HG02610 (cell line): ENCODE measurements around the gene TKTL1.

Source experiments
- ATAC-seq: cut with Tn5 transposase; IDR thresholded peaks from one replicate; pipeline ENCODE4 v1.9.1; 2021; ENCODE audit warnings: mild to moderate bottlenecking, moderate library complexity; ENCODE audit not compliant: unreplicated experiment

Gene TKTL1

GRCh38 chrX:154358829-154359228, 63.2 kb downstream of the TKTL1 start:
- ATAC-seq: no peak

- no peak for ATAC-seq
Measured at GRCh38 chrX:154359362-154360154, 64.0 kb downstream of the TKTL1 start.

DNA sequence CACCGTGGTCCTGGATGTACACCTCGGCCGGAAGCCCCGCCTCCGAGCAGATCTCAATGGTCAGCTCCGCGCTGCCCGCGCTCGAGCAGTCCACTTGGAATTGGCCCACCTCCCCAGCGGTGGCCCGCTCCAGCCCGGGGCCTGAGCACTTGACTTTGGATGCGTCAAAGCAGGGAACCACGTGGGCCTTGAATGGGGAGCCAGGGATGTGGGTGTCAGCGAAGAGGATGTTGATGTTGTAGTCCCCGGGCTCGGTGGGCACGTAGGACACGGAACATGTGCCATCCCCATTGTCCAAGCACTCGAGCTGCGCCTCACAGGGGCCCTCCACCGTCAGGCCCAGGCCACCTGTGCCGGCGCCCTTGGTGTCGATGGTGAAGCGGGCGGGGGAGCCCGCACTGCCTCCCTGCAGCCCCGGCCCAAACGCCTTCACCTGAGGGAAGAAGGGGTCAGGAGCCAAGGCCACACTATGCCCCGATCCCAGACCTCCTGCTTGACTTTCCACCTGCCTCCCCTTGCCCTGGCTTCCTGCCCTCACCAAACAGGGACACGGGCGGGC, 64.6 kb downstream of the TKTL1 start:
- no peak for ATAC-seq

- ATAC-seq: no peak
Measured at GRCh38 chrX:154362085-154362742, 66.6 kb downstream of the TKTL1 start.

DNA sequence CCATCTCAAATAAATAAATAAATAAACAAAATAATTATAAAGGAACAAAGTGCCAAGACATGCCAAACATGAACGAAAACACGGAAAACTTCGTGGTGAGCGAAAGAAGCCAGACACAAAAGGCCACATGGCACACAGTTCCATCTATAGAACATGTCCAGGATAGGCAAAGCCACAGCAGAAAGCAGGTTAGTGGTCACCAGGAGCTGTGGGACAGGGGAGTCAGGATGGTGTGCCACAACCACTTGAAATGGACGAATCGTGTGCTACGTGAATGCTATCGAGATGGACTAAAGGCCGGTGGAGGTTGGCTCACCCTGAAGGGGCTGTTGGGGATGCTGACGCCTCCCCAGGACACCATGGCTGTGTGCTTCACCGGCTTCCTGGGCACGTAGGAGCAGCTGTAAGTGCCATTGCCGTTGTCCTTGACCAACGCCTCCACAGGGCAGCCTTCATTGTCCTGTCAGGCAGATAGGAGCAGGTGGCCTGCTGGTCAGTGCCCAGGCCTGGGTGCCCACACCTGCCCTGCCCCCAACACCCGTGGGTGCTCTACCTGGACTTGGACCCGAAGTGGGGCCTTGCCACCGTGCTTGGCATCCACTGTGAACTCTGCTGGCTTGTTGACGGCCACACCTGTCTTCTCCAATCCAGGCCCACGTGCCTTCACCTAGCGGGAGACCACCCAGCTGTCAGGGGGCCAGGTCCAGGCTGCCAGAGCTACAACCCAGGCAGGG, 68.3 kb downstream of the TKTL1 start:
- ATAC-seq: no peak

- no peak for ATAC-seq
Measured at GRCh38 chrX:154365052-154365600, 69.5 kb downstream of the TKTL1 start.

GRCh38 chrX:154365997-154366665, 70.5 kb downstream of the TKTL1 start:
- no peak for ATAC-seq

DNA sequence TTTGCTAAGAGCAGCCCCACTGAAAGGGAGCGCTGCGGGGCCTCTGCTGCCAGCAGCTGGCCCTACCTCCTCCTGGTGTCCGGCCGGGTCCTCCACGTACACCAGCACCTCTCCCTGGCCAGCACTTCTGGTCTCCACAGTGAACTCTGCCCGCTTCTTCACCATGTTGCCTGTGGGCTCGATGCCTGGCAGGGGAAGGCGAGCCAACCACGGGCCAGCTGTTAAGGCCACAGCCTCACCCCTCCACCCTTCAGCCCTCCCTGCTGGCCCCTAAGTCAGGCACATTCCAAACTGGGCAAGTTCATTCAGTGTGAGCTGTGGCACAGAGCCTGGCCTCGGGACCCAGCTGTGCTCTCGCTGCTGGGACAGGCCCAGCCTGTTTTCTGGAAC, 71.1 kb downstream of the TKTL1 start:
- no peak for ATAC-seq

- ATAC-seq: no peak
Measured at GRCh38 chrX:154367474-154368308, 72.1 kb downstream of the TKTL1 start.

DNA sequence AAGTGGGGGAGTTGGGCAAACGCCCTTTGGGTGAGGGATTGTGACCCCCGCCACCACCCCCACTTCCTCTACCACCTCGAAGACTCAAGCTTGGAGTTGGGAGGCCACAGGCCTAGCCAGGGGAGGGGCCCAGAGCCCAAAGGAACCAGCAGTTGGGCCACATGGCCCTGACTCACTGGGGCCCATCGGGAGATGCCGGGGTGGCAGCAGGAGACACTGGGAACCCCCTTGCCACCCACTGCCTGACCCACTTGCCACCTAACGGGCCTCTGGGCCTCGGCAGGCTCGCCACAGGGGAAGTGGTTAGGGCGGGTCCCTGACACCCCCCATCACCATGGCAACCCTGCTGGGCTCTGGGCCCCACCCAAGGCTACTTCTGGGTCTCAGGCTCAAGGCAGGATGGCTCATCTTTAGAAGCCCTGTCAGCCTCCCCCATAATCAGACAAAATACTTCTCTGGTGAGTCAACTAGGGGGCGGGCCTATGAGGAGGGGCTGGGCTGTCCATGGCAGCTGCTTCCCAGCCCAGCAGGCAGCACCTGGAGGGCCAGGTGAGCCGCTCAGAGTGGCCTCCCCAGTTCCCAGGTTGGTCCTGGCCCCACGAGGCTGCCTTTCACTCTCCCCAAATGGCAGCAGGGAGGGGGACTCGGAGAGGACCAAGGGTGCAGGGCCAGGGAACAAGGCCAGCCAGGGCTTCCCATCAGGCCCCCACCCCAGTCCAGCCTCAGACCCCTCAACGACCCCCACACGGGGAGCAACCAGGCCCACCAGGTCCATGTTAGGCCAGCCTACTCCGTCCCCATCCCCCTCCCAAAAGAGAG, 73.2 kb downstream of the TKTL1 start:
- ATAC-seq: no peak

GRCh38 chrX:154369449-154370299, 74.1 kb downstream of the TKTL1 start:
- no peak for ATAC-seq

DNA sequence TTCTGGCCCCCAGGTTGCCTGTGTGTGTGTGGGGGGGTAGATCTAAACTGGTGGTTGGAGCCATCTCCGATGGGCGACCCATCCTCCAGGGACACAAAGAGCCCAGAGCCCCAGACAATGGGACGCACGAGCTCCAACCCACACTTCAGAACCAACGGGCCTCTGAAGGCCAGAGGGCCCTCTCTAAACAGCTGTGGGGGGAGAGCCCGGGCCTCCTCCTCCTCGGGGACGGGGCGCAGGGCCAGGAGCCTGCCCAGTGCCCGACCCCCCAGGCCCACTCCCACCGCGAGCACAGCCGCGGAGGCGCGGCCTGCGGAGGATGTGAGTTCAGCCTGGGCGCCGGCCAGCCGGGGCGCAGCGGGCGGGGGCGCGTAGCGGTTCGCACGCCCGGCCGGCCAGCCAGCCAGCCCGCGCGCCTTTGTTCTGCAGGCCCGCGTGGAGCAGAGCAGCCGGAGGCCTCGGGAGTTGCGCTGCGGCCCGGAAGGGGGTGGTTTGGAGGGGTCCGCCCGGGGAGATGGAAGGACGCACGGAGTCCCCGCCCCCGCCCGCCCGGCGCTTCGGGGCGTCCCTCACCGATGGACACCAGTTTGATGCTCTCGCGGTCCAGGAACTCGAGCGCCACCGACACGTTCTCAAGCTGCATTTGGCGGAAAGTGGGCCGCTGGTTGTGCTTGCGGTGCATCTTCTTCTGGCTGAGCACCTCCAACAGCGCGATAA, 74.9 kb downstream of the TKTL1 start:
- no peak for ATAC-seq

- peak; percentile 72 for ATAC-seq
Measured at GRCh38 chrX:154371017-154371788, 75.6 kb downstream of the TKTL1 start.

DNA sequence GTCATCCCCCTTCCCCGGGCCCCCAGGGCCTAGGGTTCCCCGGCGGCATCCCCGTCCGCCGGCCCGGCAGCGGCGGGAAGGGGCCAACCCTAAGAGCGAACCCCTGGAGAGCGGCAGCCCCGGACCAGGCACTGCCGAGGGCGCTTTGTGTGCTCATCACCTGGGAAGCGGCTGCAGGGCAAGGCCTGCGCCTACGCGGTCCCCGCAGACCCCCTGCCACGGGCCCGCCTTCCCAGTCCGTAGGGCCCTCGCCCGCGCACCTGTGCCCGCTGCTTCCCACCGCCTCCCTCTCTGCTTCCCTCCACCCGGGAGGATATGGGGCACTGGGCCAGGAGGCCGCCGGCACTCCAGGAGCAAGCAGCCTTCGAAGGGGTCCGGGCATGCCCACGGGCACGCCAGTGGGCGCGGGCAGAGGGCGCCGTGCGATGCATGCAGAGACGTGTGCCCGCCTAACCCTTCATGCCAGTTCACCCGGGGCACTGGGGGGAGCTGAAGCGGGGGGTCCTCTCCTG, 76.2 kb downstream of the TKTL1 start:
- ATAC-seq: no peak

GRCh38 chrX:154372612-154373022, 77.0 kb downstream of the TKTL1 start:
- no peak for ATAC-seq
